H9 (cell line): Measurements from ENCODE around the gene TMEM100. TPM values are rescaled to one million over a fixed set of nuclear protein-coding genes. Genes with fewer than 3 reads are reported as not detected.

Experiments used
- DNase-seq: peaks from one replicate; pipeline ENCODE4 v3.0.0-alpha.2; 2017
- H2AFZ ChIP-seq: one replicate; pipeline ENCODE4 v1.6.1; 2013; ENCODE audit warnings: mild to moderate bottlenecking, low read length, control low read depth, moderate library complexity
- H2AK5ac ChIP-seq: 2 replicates; pipeline ENCODE4 v1.6.1; 2013; ENCODE audit warnings: low read length, control low read depth, mixed read lengths; ENCODE audit not compliant: insufficient read length
- H2BK120ac ChIP-seq: one replicate; pipeline ENCODE4 v1.6.1; 2013; ENCODE audit warnings: low read depth, mild to moderate bottlenecking, low read length, control low read depth, inconsistent platforms; ENCODE audit not compliant: poor library complexity, severe bottlenecking
- H2BK12ac ChIP-seq: 2 replicates; pipeline ENCODE4 v1.6.1; 2013; ENCODE audit warnings: low read length, control low read depth, mixed read lengths, low read depth; ENCODE audit not compliant: insufficient read length
- H2BK15ac ChIP-seq: 2 replicates; pipeline ENCODE4 v1.6.1; 2013; ENCODE audit warnings: low read depth, low read length, control low read depth
- H2BK20ac ChIP-seq: one replicate; pipeline ENCODE4 v1.6.1; 2013; ENCODE audit warnings: low read depth, mild to moderate bottlenecking, low read length, control low read depth, inconsistent platforms; ENCODE audit not compliant: poor library complexity, severe bottlenecking
- H2BK5ac ChIP-seq: 2 replicates; pipeline ENCODE4 v1.6.1; 2013; ENCODE audit warnings: low read length, control low read depth, mixed read lengths; ENCODE audit not compliant: insufficient read length
- H3K14ac ChIP-seq: 2 replicates; pipeline ENCODE4 v1.6.1; 2013; ENCODE audit warnings: low read length, control low read depth; ENCODE audit not compliant: insufficient read depth
- H3K18ac ChIP-seq: 2 replicates; pipeline ENCODE4 v1.6.1; 2013; ENCODE audit warnings: low read depth, mild to moderate bottlenecking, mixed read lengths, low read length, control low read depth; ENCODE audit not compliant: insufficient read length
- H3K23ac ChIP-seq: 2 replicates; pipeline ENCODE4 v1.6.1; 2013; ENCODE audit warnings: low read length, control low read depth, mixed read lengths, low read depth; ENCODE audit not compliant: insufficient read length
- H3K23me2 ChIP-seq: 2 replicates; pipeline ENCODE4 v1.6.1; 2013; ENCODE audit warnings: low read depth, mild to moderate bottlenecking, mixed read lengths, low read length, control low read depth; ENCODE audit not compliant: insufficient read length, poor library complexity, severe bottlenecking
- H3K27ac ChIP-seq: 2 replicates; pipeline ENCODE4 v1.5.1; 2013; ENCODE audit warnings: low read length, control low read depth, mixed read lengths, low read depth; ENCODE audit not compliant: insufficient read length
- H3K27me3 ChIP-seq: 2 replicates; pipeline ENCODE4 v1.6.1; 2013; ENCODE audit warnings: low read length, control low read depth, inconsistent platforms; ENCODE audit not compliant: insufficient read depth
- H3K4ac ChIP-seq: 2 replicates; pipeline ENCODE4 v1.6.1; 2013; ENCODE audit warnings: low read depth, mild to moderate bottlenecking, control low read depth, inconsistent platforms, low read length, moderate library complexity
- H3K4me1 ChIP-seq: 2 replicates; pipeline ENCODE4 v1.6.1; 2013; ENCODE audit warnings: low read length, control low read depth, inconsistent platforms; ENCODE audit not compliant: insufficient read depth
- H3K4me2 ChIP-seq: 2 replicates; pipeline ENCODE4 v1.6.1; 2013; ENCODE audit warnings: low read length, control low read depth, mixed read lengths; ENCODE audit not compliant: insufficient read length, insufficient read depth
- H3K56ac ChIP-seq: 2 replicates; pipeline ENCODE4 v1.6.1; 2013; ENCODE audit warnings: low read depth, mild to moderate bottlenecking, mixed read lengths, low read length, control low read depth; ENCODE audit not compliant: insufficient read length
- H3K79me1 ChIP-seq: 2 replicates; pipeline ENCODE4 v1.6.1; 2013; ENCODE audit warnings: low read depth, mild to moderate bottlenecking, moderate library complexity, low read length, control low read depth, inconsistent platforms; ENCODE audit not compliant: insufficient read depth, poor library complexity, severe bottlenecking
- H3K79me2 ChIP-seq: 2 replicates; pipeline ENCODE4 v1.6.1; 2013; ENCODE audit warnings: low read length, control low read depth, inconsistent platforms; ENCODE audit not compliant: insufficient read depth
- H3K9ac ChIP-seq: 2 replicates; pipeline ENCODE4 v1.6.1; 2013; ENCODE audit warnings: low read length, control low read depth, mixed read lengths; ENCODE audit not compliant: insufficient read length; ENCODE audit errors: extremely low read depth
- H3K9me3 ChIP-seq: one replicate; pipeline ENCODE4 v1.6.1; 2013; ENCODE audit warnings: low read depth, low read length, inconsistent platforms; ENCODE audit not compliant: control insufficient read depth
- H3T11ph ChIP-seq: one replicate; pipeline ENCODE4 v1.6.1; 2013; ENCODE audit warnings: mild to moderate bottlenecking, low read length, control low read depth, inconsistent platforms
- H4K20me1 ChIP-seq: one replicate; pipeline ENCODE4 v1.6.1; 2013; ENCODE audit not compliant: control insufficient read depth, insufficient read length, insufficient read depth
- H4K5ac ChIP-seq: 2 replicates; pipeline ENCODE4 v1.6.1; 2013; ENCODE audit warnings: low read depth, mild to moderate bottlenecking, mixed read lengths, low read length, control low read depth; ENCODE audit not compliant: insufficient read length
- H4K8ac ChIP-seq: replicated peaks from 2 replicates; pipeline ENCODE4 v1.6.1; 2013; ENCODE audit warnings: low read length, control low read depth, mixed read lengths, low read depth; ENCODE audit not compliant: insufficient read length
- H4K91ac ChIP-seq: 2 replicates; pipeline ENCODE4 v1.6.1; 2013; ENCODE audit warnings: low read depth, mild to moderate bottlenecking, moderate library complexity, mixed read lengths, low read length, control low read depth; ENCODE audit not compliant: insufficient read length
- H3K27ac Mint-ChIP-seq, 3 experiments: 2 replicates in 2 of 3; 3 replicates in 1 of 3; pipeline ENCODE4 v1.8.0; 2020 to 2021; ENCODE audit warnings: mixed read lengths in 3 of 3, mild to moderate bottlenecking in 1 of 3, moderate library complexity in 1 of 3
- H3K27me3 Mint-ChIP-seq: 2 replicates; pipeline ENCODE4 v1.8.0; 2021; ENCODE audit warnings: low read depth, mild to moderate bottlenecking, moderate library complexity, mixed read lengths
- H3K36me3 Mint-ChIP-seq, 3 experiments: 2 replicates in 2 of 3; 3 replicates in 1 of 3; pipeline ENCODE4 v1.8.0; 2020 to 2021; ENCODE audit warnings: low read depth in 3 of 3, mixed read lengths in 3 of 3; ENCODE audit not compliant: insufficient read depth in 1 of 3
- H3K4me1 Mint-ChIP-seq, 2 experiments: 2 replicates each; pipeline ENCODE4 v1.8.0; 2020; ENCODE audit warnings: mixed read lengths in 2 of 2
- H3K4me3 Mint-ChIP-seq, 2 experiments: 2 replicates in 1 of 2; 3 replicates in 1 of 2; pipeline ENCODE4 v1.8.0; 2020 to 2021; ENCODE audit warnings: mild to moderate bottlenecking in 2 of 2, mixed read lengths in 2 of 2, moderate library complexity in 1 of 2
- H3K9me3 Mint-ChIP-seq, 2 experiments: 2 replicates in 1 of 2; 3 replicates in 1 of 2; pipeline ENCODE4 v1.8.0; 2020; ENCODE audit warnings: mild to moderate bottlenecking in 2 of 2, mixed read lengths in 2 of 2, moderate library complexity in 1 of 2
- WGBS: extraction: QIAGEN DNeasy Blood & Tissue Kit; methylation state at CpG from one replicate; pipeline ENCODE4 v1.1.7; 2013; ENCODE audit warnings: missing lambda C conversion rate, low lambda C conversion rate, mixed read lengths; ENCODE audit not compliant: insufficient read length; ENCODE audit errors: extremely low coverage; 5-methylcytosine and 5-hydroxymethylcytosine counted together
- total RNA-seq: library from RNA; stranded (reverse); gene quantifications from 2 replicates; pipeline ENCODE4 v1.2.1, GENCODE V29; 2021
- TF ChIP-seq, protein P1 (sequence below): fragments of 200-600 bp; sonication (generic); conservative IDR thresholded peaks from 3 replicates; pipeline ENCODE4 v1.8.0; 2021; ENCODE audit warnings: antibody characterized with exemption, mild to moderate bottlenecking

Gene TMEM100
- total RNA-seq, 1 experiment from 2014 or later = 0.17 TPM

DNA sequence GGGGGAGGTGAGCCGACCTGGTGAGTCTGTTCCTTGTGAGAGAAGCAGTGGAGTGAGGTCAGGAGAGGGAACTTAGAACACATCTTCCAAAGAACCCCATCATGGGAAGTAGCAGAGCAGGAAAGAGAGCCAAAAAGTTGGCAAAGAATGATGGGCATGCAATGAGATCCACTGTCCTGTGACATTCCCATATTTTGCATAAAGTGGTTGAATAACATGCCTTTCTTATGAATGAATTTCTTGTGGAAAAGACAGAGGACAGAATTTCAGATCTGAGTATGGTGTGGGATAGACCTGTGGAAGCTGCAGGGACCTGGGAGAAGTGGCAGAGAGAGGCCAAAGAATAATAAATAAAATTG, 41.3 kb downstream of the TMEM100 start:
- H2BK12ac ChIP-seq = no peak overlapping the region
- no peak overlapping the region for H3K9ac ChIP-seq
- H3K23ac ChIP-seq = no peak overlapping the region
- no peak overlapping the region for H3T11ph ChIP-seq
- TF ChIP-seq, protein P1, sequence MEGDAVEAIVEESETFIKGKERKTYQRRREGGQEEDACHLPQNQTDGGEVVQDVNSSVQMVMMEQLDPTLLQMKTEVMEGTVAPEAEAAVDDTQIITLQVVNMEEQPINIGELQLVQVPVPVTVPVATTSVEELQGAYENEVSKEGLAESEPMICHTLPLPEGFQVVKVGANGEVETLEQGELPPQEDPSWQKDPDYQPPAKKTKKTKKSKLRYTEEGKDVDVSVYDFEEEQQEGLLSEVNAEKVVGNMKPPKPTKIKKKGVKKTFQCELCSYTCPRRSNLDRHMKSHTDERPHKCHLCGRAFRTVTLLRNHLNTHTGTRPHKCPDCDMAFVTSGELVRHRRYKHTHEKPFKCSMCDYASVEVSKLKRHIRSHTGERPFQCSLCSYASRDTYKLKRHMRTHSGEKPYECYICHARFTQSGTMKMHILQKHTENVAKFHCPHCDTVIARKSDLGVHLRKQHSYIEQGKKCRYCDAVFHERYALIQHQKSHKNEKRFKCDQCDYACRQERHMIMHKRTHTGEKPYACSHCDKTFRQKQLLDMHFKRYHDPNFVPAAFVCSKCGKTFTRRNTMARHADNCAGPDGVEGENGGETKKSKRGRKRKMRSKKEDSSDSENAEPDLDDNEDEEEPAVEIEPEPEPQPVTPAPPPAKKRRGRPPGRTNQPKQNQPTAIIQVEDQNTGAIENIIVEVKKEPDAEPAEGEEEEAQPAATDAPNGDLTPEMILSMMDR = no peak
- H2BK15ac ChIP-seq = no peak overlapping the region
- no peak overlapping the region for H3K4ac ChIP-seq
- H3K4me1 Mint-ChIP-seq = 0 out of 4 replicates have a peak, but pooled peaks cover 2 to 3% of the 10 kb centered on the region in 2 experiments
- no peaks in the 10 kb centered on the region for H3K4me1 ChIP-seq
- WGBS = no CpG with 5 or more reads among the region's 1 CpG
- no peak overlapping the region for H2AFZ ChIP-seq
- H3K4me2 ChIP-seq = no peak overlapping the region
- H2BK120ac ChIP-seq = no peak overlapping the region
- no peak overlapping the region for H3K18ac ChIP-seq
- no peak overlapping the region for H3K56ac ChIP-seq
- no peak overlapping the region for H4K91ac ChIP-seq
- no peaks in the 10 kb centered on the region for H3K9me3 ChIP-seq
- no peak overlapping the region for H3K27ac ChIP-seq
- H3K27me3 ChIP-seq = no peaks in the 10 kb centered on the region
- no peak overlapping the region for H2BK20ac ChIP-seq
- no peak overlapping the region for H2AK5ac ChIP-seq
- H3K23me2 ChIP-seq = no peaks in the 10 kb centered on the region
- no peak for DNase-seq
- H3K4me3 Mint-ChIP-seq = no peak overlapping the region
- H3K14ac ChIP-seq = no peak overlapping the region
- H3K27me3 Mint-ChIP-seq = no peaks in the 10 kb centered on the region; the same call in 1 of the 2 replicates
- H2BK5ac ChIP-seq = no peak overlapping the region
- H4K5ac ChIP-seq = no peak overlapping the region
- no peaks in the 10 kb centered on the region for H4K20me1 ChIP-seq
- H3K79me2 ChIP-seq = no peaks in the 10 kb centered on the region
- peaks cover under 1 to 2% (median 2%) of the 10 kb centered on the region in 3 experiments; a peak in 5 of 7 replicates for H3K36me3 Mint-ChIP-seq
- H4K8ac ChIP-seq = no peak overlapping the region
- H3K9me3 Mint-ChIP-seq = peaks cover 2% of the 10 kb centered on the region in 2 experiments
- H3K27ac Mint-ChIP-seq = no peak overlapping the region
- H3K79me1 ChIP-seq = no peaks in the 10 kb centered on the region
